A673 (cell line): Measurements from ENCODE around the gene HOXD9. TPM values are rescaled to one million over a fixed set of nuclear protein-coding genes. Genes with fewer than 3 reads are reported as not detected.

ENCODE experiments used
- BruUV-seq: library from RNA; stranded (reverse); fragments of 400-500 nt; replicated peaks from 2 replicates; lab custom pipeline; 2021; lab: Mats Ljungman, UMichigan
- CTCF ChIA-PET: fragments of 300-600 bp; sonication (Branson Sonifier 250); formaldehyde crosslinking; loops from one replicate; lab custom pipeline; 2022; ENCODE audit warnings: antibody characterized with exemption; lab: Charles Lee
- POLR2A ChIA-PET: fragments of 300-600 bp; sonication (Branson Sonifier 250); formaldehyde crosslinking; loops from one replicate; lab custom pipeline; 2022; ENCODE audit warnings: antibody characterized with exemption; ENCODE audit not compliant: low non-redundant PET; lab: Charles Lee
- DNase-seq: peaks from one replicate; pipeline ENCODE4 v3.0.0-alpha.2; 2015; ENCODE audit warnings: low spot score
- H3K27ac ChIP-seq: fragments of 200-600 bp; sonication (generic); 2 replicates; pipeline ENCODE4 v1.5.1; 2016; ENCODE audit warnings: mixed run types, low read depth, mild to moderate bottlenecking, mixed read lengths, antibody characterized with exemption, low read length; ENCODE audit not compliant: poor library complexity, severe bottlenecking
- H3K27me3 ChIP-seq: fragments of 200-600 bp; sonication (generic); replicated peaks from 2 replicates; pipeline ENCODE4 v1.6.1; 2017; ENCODE audit warnings: mixed run types, low read depth, mild to moderate bottlenecking, mixed read lengths, antibody characterized with exemption, low read length; ENCODE audit not compliant: insufficient read depth, poor library complexity
- H3K36me3 ChIP-seq: fragments of 200-600 bp; sonication (generic); 2 replicates; pipeline ENCODE4 v1.6.1; 2016; ENCODE audit warnings: mixed run types, mild to moderate bottlenecking, mixed read lengths, antibody characterized with exemption, low read length; ENCODE audit not compliant: insufficient read depth, poor library complexity, severe bottlenecking
- H3K4me1 ChIP-seq: fragments of 200-600 bp; sonication (generic); 2 replicates; pipeline ENCODE4 v1.6.1; 2017; ENCODE audit warnings: mixed run types, mild to moderate bottlenecking, mixed read lengths, antibody characterized with exemption, low read length; ENCODE audit not compliant: insufficient read depth, poor library complexity, severe bottlenecking
- H3K4me3 ChIP-seq: fragments of 200-600 bp; sonication (generic); 2 replicates; pipeline ENCODE4 v1.5.1; 2016; ENCODE audit warnings: low read depth, mixed run types, mild to moderate bottlenecking, mixed read lengths, low read length; ENCODE audit not compliant: poor library complexity, severe bottlenecking
- H3K9me3 ChIP-seq: fragments of 200-600 bp; sonication (generic); 2 replicates; pipeline ENCODE4 v1.6.1; 2016; ENCODE audit warnings: mixed run types, low read depth, mild to moderate bottlenecking, mixed read lengths, antibody characterized with exemption, low read length; ENCODE audit not compliant: poor library complexity, severe bottlenecking
- CTCF ChIP-seq: fragments of 300-800, 200-600 bp; sonication (generic); conservative IDR thresholded peaks from 2 replicates; pipeline ENCODE4 v1.5.1; 2017; ENCODE audit warnings: low read depth, mild to moderate bottlenecking, antibody characterized with exemption, low read length, moderate library complexity, mixed read lengths
- EZH2 ChIP-seq: fragments of 200-600 bp; sonication (generic); IDR thresholded peaks from 2 replicates; pipeline ENCODE4 v1.6.1; 2017; ENCODE audit warnings: borderline replicate concordance, low read depth, mild to moderate bottlenecking, mixed read lengths, antibody characterized with exemption, low read length; ENCODE audit not compliant: poor library complexity, severe bottlenecking
- intact Hi-C: fragments of 100-400 bp; cut with micrococcal nuclease; formaldehyde crosslinking; loops from one replicate; pipeline ENCODE4 v1.10.0; 2022; ENCODE audit not compliant: unreplicated experiment
- total RNA-seq: library from RNA; stranded (reverse); gene quantifications from 2 replicates; pipeline ENCODE4 v1.2.3, GENCODE V29; 2021

HOXD9 gene
- total RNA-seq, 1 experiment from 2014 or later = 63.0 TPM

- BruUV-seq = no TSS peak
- ChIA-PET POLR2A (no interaction called here), CTCF (no interaction called here)
- intact Hi-C loops = no loop called here
- Histone ChIP-seq H3K9me3 (no peaks in the 10 kb centered on the region), H3K4me3 (no peak overlapping the region), H3K27ac (peak overlapping the region; percentile 98), H3K4me1 (peaks cover 30% of the 10 kb centered on the region), H3K27me3 (no peaks in the 10 kb centered on the region), H3K36me3 (peaks cover 4% of the 10 kb centered on the region)
- DNase-seq = peak; percentile 38
- TF ChIP-seq EZH2 (no peak), CTCF (no peak)
Observed at GRCh38 chr2:176134035-176134434, 11.5 kb downstream of the HOXD9 start.

GRCh38 chr2:176135035-176135440, 12.5 kb downstream of the HOXD9 start:
- ChIA-PET CTCF (no interaction called here), POLR2A (no interaction called here)
- H3K4me1 ChIP-seq = peaks cover 31% of the 10 kb centered on the region
- TF ChIP-seq EZH2 (no peak), CTCF (no peak)
- DNase-seq = peak; percentile 68
- H3K4me3 ChIP-seq = peak overlapping the region; percentile 85
- no TSS peak for BruUV-seq
- no peaks in the 10 kb centered on the region for H3K9me3 ChIP-seq
- H3K27me3 ChIP-seq = no peaks in the 10 kb centered on the region
- H3K36me3 ChIP-seq = peaks cover 4% of the 10 kb centered on the region
- intact Hi-C loops = loop anchor here (5.0 kb wide), 1 partner anchor 682 kb away; no protein-coding TSS in a partner anchor
- H3K27ac ChIP-seq = peak overlapping the region; percentile 98

GRCh38 chr2:176136374-176137251, 14.1 kb downstream of the HOXD9 start:
- H3K9me3 ChIP-seq = no peaks in the 10 kb centered on the region
- BruUV-seq = no TSS peak
- ChIA-PET POLR2A (no interaction called here), CTCF (interaction anchor here (0.9 kb wide), 2 partner anchors 10 to 318 kb away, joined by 3 read pairs; no protein-coding TSS in a partner anchor)
- peaks cover 44% of the 10 kb centered on the region for H3K4me1 ChIP-seq
- H3K36me3 ChIP-seq = peaks cover 3% of the 10 kb centered on the region
- peak; percentile 76 for DNase-seq
- peak overlapping the region; percentile 98 for H3K27ac ChIP-seq
- H3K4me3 ChIP-seq = peak overlapping the region; percentile 85
- TF ChIP-seq EZH2 (no peak), CTCF (no peak)
- intact Hi-C loops = loop anchor here (5.0 kb wide), 1 partner anchor 681 kb away; no protein-coding TSS in a partner anchor
- H3K27me3 ChIP-seq = no peaks in the 10 kb centered on the region
